Left renal cortex interstitium (tissue), 4 donors: ENCODE data around the gene IZUMO1. TPM values are rescaled to one million over a fixed set of nuclear protein-coding genes. Genes with fewer than 3 reads are reported as not detected.
A peak's percentile ranks its signal among the peaks of the same experiment; 100 is the strongest.
"Not testable (repeated sequence)": the region's sequence is repeated elsewhere in the genome, so short reads cannot be mapped to it uniquely, and the experiment has no call there.

ENCODE experiments used
- DNase-seq, 4 donors: peaks; one replicate each; pipeline ENCODE4 v3.0.0-alpha.2; 2013; ENCODE audit warnings: low read depth in 4 of 4, low spot score in 2 of 4, missing footprints in 1 of 4
- polyA plus RNA-seq, 4 donors: library from polyadenylated mRNA; unstranded; fragments of 120-200 nt; gene quantifications; one replicate each; pipeline ENCODE4 v1.2.1, GENCODE V29; 2013; ENCODE audit not compliant: insufficient read length in 4 of 4

Gene IZUMO1
- polyA plus RNA-seq, 4 donors: 0.23 to 0.67 (median 0.32) TPM

- no peak for DNase-seq
Measured at GRCh38 chr19:48739404-48740163, 7.1 kb downstream of the IZUMO1 start.

GRCh38 chr19:48738557-48739403 lies 7.9 kb downstream of the IZUMO1 start:
- DNase-seq: peak in 2 of 4 donors; percentile 82 to 85

- no peak for DNase-seq
Measured at GRCh38 chr19:48737360-48737998, 9.2 kb downstream of the IZUMO1 start.

- DNase-seq: no peak
Measured at GRCh38 chr19:48735031-48735615, 11.6 kb downstream of the IZUMO1 start.

GRCh38 chr19:48734625-48735024 lies 12.1 kb downstream of the IZUMO1 start:
- no peak for DNase-seq

GRCh38 chr19:48731452-48731851 lies 15.3 kb downstream of the IZUMO1 start:
- no peak for DNase-seq

- DNase-seq: no peak
Measured at GRCh38 chr19:48728911-48729664, 17.6 kb downstream of the IZUMO1 start.

GRCh38 chr19:48726556-48726955 lies 20.2 kb downstream of the IZUMO1 start:
- no peak for DNase-seq

GRCh38 chr19:48724796-48725753 lies 21.6 kb downstream of the IZUMO1 start:
- peak in 2 of 4 donors; percentile 78 to 85 for DNase-seq

GRCh38 chr19:48722196-48722708 lies 24.5 kb downstream of the IZUMO1 start:
- DNase-seq: no peak

GRCh38 chr19:48720613-48721296 lies 26.0 kb downstream of the IZUMO1 start:
- DNase-seq: peak; percentile 99 to 100 (median 99)

GRCh38 chr19:48720251-48720612 lies 26.5 kb downstream of the IZUMO1 start:
- no peak for DNase-seq

GRCh38 chr19:48719263-48720171 lies 27.2 kb downstream of the IZUMO1 start, which contains the start of gene MAMSTR:
Gene MAMSTR, minus strand, starts transcription at chr19:48719725. Its CDS starts 694 bp downstream, at chr19:48719031.
- DNase-seq: no peak

GRCh38 chr19:48718711-48719231 lies 27.9 kb downstream of the IZUMO1 start:
- DNase-seq: no peak

GRCh38 chr19:48718106-48718505 lies 28.6 kb downstream of the IZUMO1 start:
- not testable (repeated sequence) for DNase-seq

GRCh38 chr19:48716562-48717291 lies 30.0 kb downstream of the IZUMO1 start:
- DNase-seq: no peak
